HG03135 (cell line): ENCODE measurements around the gene ADIG.
"Not testable (repeated sequence)": the region's sequence is repeated elsewhere in the genome, so short reads cannot be mapped to it uniquely, and the experiment has no call there.

ENCODE experiments used
- ATAC-seq: cut with Tn5 transposase; IDR thresholded peaks from one replicate; pipeline ENCODE4 v1.9.1; 2021; ENCODE audit warnings: mild to moderate bottlenecking, moderate library complexity; ENCODE audit not compliant: unreplicated experiment

The ADIG gene

DNA sequence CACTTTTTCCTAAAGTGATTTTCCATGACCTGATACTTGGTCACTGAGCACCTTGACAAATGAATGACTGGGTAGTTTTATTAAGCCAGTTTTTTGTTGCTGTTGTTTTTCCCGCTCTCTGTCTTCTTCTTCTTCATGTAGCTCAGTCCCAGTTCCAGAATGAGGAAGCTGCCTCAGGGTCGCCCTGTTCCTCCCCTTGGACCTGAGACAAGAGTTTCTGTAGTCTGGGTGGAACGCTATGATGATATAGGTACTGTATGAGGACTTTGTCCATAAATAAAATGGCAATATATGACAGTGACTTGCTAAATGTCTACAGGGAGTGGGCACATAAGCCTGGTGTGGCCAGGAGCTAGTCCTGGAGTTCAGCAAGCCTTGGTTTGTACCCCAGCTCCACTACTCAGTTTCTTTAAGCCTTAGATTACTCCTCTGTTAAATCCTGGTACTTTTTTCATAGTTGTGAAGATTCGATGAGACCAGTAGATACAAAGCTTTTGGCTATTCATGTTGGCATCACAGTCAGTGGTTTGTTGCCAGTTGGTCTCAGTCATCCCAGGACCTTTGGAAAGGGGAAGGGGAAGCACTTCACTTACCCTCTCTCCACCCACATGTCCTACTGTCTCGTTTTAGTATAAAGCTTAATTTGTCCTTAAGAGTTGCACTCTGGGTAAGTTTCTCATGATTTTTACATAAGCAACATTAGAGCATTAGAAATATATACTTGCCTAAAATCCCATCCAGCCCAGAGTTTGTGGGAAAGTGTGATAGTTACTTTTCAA is 11.1 kb upstream of the ADIG start:
- no peak for ATAC-seq

DNA sequence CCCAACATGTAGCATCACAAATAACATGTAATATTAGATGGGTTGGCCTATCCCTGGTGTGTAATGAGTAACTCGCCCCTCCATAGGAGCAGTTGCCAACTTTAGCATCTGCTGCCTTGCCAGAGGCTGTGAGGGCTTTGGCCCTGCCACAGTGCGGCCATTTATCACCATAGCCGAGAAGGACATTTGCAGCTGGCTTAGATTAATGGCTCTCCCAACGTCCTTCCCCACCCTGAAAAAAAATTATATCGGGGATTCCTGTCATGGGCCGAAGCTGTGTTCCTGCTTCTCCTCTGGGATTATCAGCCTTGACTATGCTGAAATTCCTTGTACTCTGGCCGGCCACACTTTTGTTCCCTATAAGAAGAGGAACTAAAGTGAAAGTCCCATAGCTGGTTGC is 7.6 kb upstream of the ADIG start:
- ATAC-seq, result no peak

DNA sequence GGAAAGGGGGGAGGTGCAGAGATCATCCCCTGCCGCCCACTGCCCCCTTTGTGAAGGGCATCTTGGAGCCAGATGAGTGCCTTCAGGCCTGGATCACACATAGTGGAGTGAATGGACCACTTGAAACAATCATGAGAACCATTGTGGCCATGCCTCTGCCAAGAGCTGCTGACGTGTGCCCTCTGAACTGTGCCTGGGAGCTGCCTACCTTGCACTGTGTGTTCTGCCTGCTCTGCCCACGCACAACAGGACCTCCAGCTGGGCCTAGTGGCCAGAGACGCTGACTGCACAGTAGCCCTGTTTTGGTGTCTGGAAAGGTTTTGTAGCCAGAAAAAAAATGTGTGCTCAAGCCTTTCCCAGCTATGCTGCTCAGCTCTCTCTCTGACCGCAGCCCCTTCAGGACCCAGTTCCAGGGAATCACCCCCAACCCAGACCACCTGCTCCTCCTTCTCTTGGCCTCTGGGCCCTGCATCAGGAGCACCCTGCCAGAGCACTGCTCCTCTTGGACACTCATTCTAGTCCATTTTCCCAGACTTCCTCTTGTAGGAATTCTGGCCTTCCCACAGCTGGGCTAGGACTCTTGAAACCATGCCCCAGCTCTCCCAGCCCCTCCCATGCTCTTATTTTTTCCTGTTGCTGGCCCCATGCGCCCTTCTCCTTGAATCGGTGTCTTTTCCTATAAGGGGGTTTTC is 1.6 kb upstream of the ADIG start:
- no peak for ATAC-seq

DNA sequence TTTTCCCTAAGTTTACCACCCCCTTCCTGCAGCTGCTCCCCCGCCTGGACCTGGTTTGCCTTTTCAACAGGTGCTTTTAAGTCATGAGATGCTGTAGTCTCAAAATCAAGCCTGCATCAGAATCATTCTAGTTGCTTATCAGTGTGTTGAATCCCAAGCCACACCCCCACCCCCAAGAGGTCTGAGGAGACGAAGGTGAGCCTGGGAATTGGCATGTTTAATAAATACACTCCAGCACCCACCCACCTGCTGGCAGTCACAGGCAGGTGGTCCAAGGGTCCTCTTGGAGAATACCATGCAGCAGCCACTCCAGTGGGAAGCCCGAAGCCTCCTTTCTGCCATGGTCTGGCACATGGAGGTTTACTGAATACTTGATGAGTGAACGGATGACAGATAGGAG is 1.1 kb upstream of the ADIG start:
- no peak for ATAC-seq

DNA sequence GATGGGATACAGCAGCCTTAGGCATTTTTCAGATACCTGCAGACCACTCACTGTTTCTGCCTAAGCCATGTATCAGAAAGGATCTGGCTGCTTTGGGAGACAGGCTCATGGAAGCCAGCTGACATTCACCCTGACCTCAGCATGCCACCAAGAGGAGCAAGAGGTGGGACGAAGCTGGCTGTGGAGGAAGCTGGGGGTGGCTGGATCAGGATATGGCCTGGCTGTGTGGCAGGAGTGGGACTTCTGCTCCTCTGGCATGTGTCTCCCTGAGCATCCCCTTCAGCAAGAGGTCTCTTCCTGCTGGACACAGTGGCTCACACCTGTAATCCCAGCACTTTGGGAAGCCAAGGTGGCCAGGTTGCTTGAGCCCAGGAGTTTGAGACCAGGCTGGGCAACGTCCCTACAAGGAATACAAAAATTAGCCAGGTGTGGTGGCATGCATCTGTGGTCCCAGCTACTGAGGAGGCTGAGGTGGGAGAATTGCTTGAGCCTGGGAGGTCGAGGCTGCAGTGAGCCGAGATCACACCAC is 897 bp downstream of the ADIG start:
- no peak for ATAC-seq

DNA sequence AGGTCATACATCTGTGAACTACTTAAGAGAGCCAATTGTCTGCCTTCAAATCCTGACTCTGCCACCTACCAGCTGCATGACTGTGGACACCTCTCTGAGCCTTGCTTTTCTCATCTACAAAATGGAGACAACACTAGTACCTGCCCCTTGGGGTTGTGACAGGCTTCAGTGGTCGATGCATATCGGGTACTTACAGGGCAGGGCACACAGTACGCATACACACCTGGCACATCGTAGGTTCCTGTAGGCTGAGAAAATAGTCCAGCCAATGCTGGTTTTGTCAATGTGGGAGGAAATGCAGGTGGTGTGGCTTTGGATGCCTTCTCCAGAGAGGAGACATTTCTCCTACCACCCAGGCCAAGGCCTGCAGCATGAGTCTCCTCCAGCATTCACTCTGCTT is 2.3 kb downstream of the ADIG start:
- ATAC-seq, result no peak

DNA sequence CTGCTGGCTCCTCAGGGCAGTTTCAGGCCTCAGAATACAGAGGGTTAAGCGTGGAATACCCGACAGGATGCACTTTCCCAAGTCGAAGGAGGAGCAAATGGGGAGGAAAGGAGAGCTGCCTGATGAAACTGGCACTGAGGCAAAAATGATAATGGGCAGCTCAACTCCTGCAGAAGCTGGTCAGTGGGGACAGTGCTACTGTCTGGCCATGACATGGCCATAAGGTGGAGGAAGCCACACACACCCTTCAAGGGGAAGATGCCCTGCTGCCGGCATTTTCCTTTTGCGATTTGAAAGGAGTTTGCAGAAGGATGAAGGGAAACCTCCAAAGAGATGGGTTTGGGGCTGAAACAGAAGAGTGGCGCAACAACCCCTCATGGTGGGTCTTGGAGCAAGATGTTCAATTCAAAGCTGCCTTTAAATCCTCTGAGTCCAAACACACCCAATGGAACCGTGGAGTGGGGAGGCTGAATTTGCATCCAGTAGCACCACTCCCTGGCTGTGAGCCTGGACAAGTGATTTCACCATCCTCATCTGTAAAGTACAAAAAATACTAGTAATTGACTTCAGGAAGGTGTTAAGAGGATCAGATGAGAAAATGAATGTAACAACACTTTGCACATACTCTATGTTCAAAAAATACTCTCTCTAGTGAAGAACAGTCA is 3.2 kb downstream of the ADIG start:
- no peak for ATAC-seq

DNA sequence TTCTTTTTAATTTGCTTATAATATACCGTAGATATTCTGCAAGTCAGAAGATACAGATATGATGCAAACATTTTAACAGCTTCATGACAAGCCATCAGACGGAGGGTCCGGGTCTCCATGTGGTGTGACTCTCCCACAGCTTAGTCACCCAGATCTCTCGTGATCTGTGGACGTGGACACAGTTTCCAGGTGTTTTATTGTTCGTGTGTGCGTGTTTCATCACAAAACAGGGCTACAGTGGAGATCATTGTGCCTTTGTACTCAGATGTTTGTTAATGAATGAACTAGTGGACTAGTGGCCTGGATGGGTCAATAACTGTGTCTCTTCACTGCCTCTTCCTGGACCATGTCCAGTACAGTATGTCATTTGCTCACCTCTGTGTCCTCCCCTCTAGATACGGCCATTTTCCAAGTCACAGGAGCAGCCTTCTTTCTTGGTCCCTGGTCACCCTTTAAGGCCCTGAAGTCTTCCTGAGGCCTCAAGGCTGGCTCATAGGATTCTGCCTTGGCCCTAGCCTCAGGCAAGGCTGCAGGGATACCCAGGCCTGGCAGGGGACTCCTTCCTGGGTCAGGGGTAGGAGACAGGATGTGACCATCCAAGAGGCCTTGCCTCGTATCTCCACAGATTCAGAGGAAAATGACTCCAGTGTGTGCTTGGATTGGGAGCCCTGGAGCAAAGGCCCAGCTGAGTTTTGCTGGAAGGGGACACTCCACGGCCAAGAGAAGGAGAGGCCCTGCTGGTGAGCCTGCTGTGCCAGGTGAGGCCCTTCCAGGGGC is 4.6 kb downstream of the ADIG start:
- no peak for ATAC-seq

DNA sequence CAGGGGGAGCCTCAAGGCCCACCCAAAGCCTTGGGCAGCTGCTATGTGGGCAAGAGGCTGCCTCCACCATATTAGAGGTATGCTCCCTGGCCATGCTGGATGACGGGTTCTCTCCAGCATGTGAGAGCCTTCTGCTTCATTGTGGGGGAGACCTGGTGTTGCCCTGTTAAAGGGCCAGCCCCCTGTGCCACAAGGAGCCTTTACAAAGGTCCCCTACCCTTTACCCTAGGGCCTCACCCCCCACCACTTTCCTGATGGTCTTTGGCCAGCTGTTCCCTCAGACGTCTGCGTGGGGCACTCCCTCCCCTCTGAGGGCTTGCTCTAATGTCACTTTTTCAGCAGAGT is 5.2 kb downstream of the ADIG start:
- no peak for ATAC-seq

DNA sequence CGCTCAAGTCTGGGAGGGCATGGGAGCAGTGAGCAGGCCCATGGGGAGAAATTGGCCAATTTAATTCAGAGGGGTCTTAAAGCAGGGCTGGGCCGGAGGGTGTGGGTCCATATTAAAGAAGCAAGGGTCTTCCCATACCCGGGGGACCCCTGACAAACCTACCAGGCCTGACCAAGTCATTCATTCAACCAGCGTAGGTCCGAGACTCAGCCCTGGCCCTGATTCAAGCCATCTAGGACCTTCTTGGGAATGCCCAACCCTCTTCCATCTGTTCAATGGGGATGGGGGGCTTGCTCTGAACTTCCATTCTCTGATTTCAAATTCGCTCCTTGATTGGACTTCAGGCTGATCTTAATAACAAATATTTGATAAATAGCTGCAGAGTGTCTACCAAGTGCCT is 7.3 kb downstream of the ADIG start:
- ATAC-seq, result no peak

DNA sequence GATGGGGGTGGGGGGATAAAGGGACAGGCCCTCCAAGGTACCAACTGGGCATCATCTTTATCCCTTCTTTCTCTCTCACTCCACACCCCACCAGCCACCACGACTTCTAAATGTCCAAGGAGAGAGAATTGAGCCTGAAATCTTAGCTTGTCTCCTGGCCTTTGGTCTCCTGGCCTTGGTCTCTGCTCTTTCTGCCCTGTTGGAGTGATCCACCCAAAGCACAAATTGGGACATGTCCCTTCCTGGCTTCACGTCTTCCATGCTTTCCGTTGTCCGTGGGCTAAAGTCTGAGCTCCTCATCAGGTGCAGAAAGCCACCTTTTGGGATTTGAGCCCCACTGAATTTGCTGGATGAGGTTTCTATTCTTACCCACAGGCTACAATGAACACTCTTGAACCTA is 8.4 kb downstream of the ADIG start:
- ATAC-seq, result no peak

DNA sequence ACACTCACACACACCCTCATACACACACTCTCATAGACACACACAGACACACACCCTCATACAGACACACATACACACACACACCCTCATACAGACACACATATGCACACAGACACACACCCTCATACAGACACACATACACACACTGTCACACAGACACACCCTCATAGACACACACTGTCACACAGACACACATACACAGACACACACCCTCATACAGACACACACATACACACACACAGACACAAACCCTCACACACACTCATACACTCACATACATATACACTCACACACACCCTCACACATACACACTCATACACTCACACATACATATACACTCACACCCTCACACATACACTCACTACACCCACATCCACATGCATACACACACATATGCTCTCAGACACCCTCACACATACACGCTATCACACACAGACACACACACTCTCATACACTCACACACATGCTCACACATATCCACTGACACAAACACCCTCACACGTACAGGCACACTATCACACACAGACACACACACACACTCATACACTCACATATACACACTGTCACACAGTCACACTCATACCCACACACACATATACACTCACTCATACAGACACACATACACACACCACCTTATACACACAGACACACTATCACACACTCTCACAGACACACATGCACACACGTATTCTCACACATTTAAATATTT is 9.1 kb downstream of the ADIG start:
- ATAC-seq, result no peak

DNA sequence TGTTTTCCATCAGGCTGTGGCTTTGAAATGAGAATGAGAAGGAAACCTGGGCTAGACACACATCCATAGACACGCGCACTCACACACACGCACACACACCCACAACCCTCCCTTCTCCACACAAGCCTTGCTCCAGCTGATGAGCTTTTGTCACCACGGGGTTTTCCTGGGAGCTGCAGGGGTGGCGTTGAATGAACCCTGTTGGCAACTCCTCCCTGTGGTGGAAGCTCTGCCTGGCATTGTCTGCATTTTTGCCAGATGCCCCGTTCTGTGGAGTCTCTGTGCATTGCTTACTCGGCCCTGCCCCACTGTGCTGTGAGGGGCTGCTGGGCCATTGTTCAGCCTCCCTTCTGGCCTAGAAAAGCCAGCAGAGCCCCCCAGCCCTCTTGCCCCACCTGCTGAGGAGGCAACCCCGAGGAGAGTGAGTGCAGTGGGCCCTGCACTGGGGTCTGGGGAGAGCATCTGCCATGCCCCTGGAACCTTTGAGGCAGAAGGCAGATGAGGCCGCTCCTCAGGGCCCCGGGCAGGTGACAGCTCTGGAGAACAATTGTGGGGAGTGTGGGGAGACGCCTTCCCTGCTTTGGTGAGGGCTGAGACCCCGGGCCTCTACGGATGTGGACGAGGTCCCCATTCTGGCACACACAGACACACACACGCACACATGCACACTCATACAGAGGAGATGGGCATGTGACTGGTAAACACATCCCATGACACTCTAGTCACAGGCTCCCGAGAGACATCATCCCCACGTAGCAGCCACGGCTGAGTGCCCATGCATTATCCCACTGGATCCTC is 9.9 kb downstream of the ADIG start:
- ATAC-seq, result no peak

DNA sequence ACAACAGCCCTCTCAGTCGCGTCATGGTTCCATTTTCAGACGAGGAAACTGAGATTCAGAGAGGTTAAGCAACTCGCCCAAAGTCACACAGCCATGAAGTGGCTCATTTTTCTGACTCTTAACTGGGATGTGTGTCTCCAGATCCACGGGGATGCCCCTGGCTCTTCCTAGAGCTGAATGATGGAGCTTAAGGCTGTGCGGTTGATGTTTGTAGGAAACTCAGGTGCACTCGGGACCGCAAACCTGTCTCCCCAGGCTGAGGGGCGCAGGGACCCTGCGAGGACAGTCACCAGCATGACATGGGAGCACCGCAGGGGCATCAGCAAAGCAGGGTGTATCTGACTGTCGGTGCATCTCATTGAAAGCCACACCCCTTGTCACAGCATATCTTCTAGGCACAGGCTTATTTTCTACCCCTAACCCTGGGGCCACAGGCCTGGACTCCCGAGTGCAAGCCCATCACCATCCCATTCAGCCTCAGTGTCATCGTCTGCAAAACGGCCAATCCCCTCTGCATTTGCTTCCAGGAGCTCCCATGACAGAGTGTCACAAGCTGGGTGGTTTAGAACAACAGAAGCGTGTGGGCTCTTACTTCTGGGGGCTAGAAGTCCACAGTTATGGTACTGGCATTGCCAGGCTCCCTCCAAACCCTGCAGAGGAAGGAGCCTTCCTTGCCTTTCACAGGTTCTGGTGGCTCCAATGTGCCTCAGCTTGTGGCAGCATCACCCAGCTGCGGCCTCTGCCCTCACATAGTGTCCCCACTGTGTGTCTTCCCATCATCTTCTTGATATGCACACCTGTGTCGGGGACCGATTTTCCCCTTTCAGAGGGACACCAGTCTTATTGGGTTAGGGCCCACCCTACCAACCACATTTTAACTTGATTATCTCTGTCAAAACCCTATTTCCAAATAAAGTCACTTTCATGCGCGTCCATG is 10.7 kb downstream of the ADIG start:
- no peak for ATAC-seq

DNA sequence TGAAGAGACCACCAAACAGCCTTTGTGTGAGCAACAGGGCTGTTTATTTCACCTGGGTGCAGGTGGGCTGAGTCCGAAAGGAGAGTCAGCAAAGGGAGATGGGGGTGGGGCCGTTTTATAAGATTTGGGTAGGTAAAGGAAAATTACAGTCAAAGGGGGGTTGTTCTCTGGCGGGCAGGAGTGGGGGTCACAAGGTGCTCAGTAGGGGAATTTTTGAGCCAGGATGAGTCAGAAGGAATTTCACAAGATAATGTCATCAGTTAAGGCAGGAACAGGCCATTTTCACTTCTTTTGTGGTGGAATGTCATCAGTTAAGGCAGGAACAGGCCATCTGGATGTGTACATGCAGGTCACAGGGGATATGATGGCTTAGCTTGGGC is 11.4 kb downstream of the ADIG start:
- ATAC-seq, result not testable (repeated sequence)

DNA sequence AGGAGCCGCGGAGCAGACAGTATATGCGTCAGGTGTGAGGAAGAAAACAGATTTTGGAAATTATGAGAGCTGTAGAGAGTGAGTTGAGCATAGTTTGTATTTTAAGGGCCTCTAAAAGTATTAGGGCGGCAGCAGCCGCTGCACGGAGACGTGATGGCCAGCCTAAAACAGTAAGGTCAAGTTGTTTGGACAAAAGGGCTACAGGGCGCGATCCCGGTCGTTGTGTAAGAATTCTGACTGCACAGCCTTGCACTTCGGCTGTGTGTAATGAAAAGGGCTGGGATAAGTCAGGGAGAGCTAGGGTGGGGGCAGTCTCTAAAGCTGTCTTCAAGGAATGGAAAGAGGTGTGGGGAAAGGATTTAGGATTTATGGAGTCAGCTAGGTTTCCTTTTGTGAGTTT is 13.3 kb downstream of the ADIG start:
- not testable (repeated sequence) for ATAC-seq

DNA sequence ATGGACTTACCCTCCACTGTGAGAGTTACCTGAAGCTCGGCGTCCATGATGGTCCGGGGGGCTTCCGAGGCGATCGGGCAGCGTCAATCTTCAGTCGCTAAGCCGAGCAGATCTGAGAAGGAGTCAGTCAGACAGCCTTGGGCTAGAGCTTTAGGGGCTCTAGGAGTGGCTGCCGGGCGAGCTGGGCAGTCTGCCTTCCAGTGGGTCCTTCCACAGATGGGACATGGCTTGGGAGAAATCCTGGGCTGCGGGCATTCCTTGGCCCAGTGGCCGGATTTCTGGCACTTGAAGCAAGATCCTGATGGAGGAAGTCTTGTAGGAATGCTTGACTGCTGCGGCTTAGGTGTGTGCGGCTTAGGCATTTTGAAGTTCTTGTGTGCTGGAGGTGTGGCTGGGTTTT is 14.9 kb downstream of the ADIG start:
- not testable (repeated sequence) for ATAC-seq

DNA sequence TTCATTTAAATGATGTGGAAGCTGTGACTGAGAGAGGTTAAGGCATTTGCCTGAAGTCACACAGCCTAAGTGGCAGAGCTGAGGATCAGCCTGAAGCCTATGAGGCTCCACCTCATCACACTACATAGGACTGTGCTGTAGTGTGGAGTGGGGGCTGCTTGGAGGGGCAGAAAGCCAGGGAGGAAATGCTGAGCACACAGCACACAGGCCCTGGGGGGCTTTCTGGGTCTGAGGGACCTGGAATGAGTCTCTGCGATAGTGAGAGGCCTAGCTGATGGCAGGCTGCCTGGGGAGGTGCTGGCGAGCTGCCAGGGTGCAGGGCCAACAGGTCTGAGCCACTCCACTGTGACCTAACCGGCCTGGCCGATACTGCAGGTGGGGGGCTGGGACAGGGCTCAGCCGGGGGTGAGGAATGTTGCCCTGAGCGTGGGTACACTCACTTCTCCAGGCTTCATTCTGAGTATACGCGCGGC is 18.4 kb downstream of the ADIG start:
- ATAC-seq, result no peak

DNA sequence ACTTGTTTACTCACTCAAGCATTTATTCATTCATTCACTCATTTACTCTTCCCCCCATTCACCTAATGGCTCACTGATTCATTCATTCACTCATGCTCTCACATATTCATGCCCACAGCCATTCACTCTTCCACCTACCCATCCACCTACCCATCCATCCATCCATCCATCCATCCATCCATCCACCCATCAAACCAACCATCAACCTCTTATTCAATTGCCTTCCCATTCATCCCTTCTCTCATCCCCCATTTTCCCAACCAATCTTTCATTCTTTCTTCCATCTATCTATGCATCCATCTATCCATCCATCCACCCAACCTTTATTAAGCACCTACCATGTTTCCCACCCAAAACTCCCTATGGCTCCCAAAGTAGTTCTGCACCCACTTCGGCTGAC is 19.1 kb downstream of the ADIG start:
- ATAC-seq, result no peak
